Heart right ventricle (tissue), 16 donors: ENCODE data around the gene OXCT1. TPM values are rescaled to one million over a fixed set of nuclear protein-coding genes. Genes with fewer than 3 reads are reported as not detected.

Experiments
- ATAC-seq, 8 donors: fragments of 200-7000 bp; cut with Tn5 transposase; one replicate each; pipeline ENCODE4 v1.9.1; 2020; ENCODE audit warnings: mild to moderate bottlenecking in 8 of 8, moderate library complexity in 8 of 8, moderate number of reproducible peaks in 1 of 8
- DNase-seq, 2 donors: peaks; one replicate each; pipeline ENCODE4 v3.0.0-alpha.2; 2020
- H3K27ac ChIP-seq, 10 donors: fragments of 200-600 bp; sonication (generic) in 2 of 10; one replicate each; pipeline versions ENCODE4 v1.5.0 to v1.8.0; 2020 to 2022; ENCODE audit warnings: mild to moderate bottlenecking in 3 of 10
- H3K27me3 ChIP-seq, 7 donors: fragments of 200-600 bp; one replicate each; pipeline ENCODE4 v1.8.0; 2021 to 2022; ENCODE audit warnings: mild to moderate bottlenecking in 2 of 7
- H3K36me3 ChIP-seq, 9 donors: fragments of 200-600 bp; sonication (generic) in 1 of 9; one replicate each; pipeline versions ENCODE4 v1.5.0 to v1.8.0; 2020 to 2022; ENCODE audit warnings: mild to moderate bottlenecking in 2 of 9
- H3K4me1 ChIP-seq, 9 donors: fragments of 200-600 bp; sonication (generic) in 1 of 9; one replicate each; pipeline versions ENCODE4 v1.5.0 to v1.8.0; 2020 to 2022; ENCODE audit warnings: mild to moderate bottlenecking in 4 of 9
- H3K4me3 ChIP-seq, 10 donors: fragments of 200-600 bp; sonication (generic) in 2 of 10; one replicate each; pipeline versions ENCODE4 v1.5.0 to v1.8.0; 2020 to 2022; ENCODE audit warnings: mild to moderate bottlenecking in 7 of 10, moderate library complexity in 2 of 10
- H3K9me3 ChIP-seq, 11 donors: fragments of 200-600 bp in 10 of 11; sonication (generic) in 2 of 11; one replicate each; pipeline versions ENCODE4 v1.5.0 to v1.8.0; 2013 to 2022; ENCODE audit warnings: mild to moderate bottlenecking in 2 of 11, control low read depth in 1 of 11, moderate library complexity in 1 of 11
- WGBS, 2 donors: extraction: QIAGEN DNeasy Blood & Tissue Kit; methylation state at CpG; one replicate each; pipeline ENCODE4 v1.1.7; 2013; ENCODE audit warnings: inconsistent platforms in 1 of 2; 5-methylcytosine and 5-hydroxymethylcytosine counted together
- intact Hi-C, 10 donors: fragments of 100-400 bp; cut with DNase I; formaldehyde crosslinking; loops; one replicate each; pipeline versions ENCODE4 v1.11.1 to v1.14.2; 2022
- polyA plus RNA-seq, 2 donors: library from polyadenylated mRNA; stranded (reverse); fragments of 200-250 nt; gene quantifications; one replicate each; pipeline ENCODE4 v1.2.3, GENCODE V29; 2013
- total RNA-seq, 10 donors: library from RNA; stranded (reverse); fragmentation: NEBNext Ultra II Directional in 3 of 10; extraction: Animal tissue kit (Norgen Biotek cat#: 25700) in 3 of 10; gene quantifications; one replicate each; pipeline versions ENCODE4 v1.2.1 to v1.2.4, GENCODE V29; 2021 to 2023
- TF ChIP-seq, protein P1 (sequence below), 9 donors: fragments of 200-600 bp; sonication (generic) in 2 of 9; IDR thresholded peaks; one replicate each; pipeline versions ENCODE4 v1.5.0 to v1.8.0; 2021 to 2022; ENCODE audit warnings: antibody characterized with exemption in 9 of 9, mild to moderate bottlenecking in 5 of 9, moderate library complexity in 1 of 9
- donor health status: Arrhythmogenic right ventricular cardiomyopathy.
- donor health status: ischemic (EF 13 %, LVEDD 7.1; RV severe dilation, severe dysfunction).
- donor health status: healthy with polysubstance abuse.
- donor health status: DM: no; HTN: yes; CAD: no.
- donor health status: DM: no; HTN: no; CAD: no.
- donor health status: ischemic (EF 25% LVEDD 6.9; RV normal size, moderate dysfunction).
- donor health status: ischemic (EF 25% LVEDD 5.7; RV mildly dilated, moderate dysfunction).
- donor health status: healthy.
- donor health status: DM: yes; HTN: yes; CAD: no.
- donor health status: Ischemic cardiomyopathy.
- donor health status: ischemic (EF 35%, LVEDD 5.7; RV mildly dilated, moderate dysfunction).
- donor health status: nonischemic (EF 11% LVEDD 7.7; RV severe dilation, severe dysfunction).
- donor health status: DM: yes; HTN: yes; CAD: no.
- donor health status: PGD.
- donor health status: ischemic (EF 29% LVEDD 5.4; RV normal size, mild dysfunction).
- donor health status: nonischemic (EF 23%, LVEDD 6.1; RV moderate dilation, normal function).

OXCT1 gene
- total and polyA plus RNA-seq, 12 donors = 22.2 to 340 (median 234) TPM

DNA sequence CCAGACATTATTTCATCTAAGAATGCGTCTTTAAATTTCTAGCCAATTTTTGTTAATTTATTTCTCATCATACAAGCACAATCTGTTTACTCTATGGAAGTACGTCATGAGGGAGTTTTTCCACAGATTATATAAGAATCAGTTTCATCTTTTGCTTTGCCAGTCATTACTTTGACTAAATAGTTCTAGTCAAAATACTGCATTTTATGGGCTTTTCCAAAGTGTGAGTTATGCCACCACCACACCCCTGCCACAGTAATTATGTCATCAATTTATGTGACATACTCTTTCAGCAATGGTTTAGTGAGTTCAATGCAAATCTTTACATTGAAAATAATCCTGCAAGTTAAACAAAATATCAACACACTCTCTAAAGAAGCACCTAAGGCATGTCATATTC is 35.9 kb upstream of the OXCT1 start:
- ATAC-seq = no peak
- Histone ChIP-seq H3K27ac (peak overlapping the region in 2 of 10 donors; percentile 6 to 89), H3K36me3 (peaks cover 0 to 52% (median 15%) of the 10 kb centered on the region in 9 donors), H3K4me1 (peaks cover 0 to 65% (median 40%) of the 10 kb centered on the region in 9 donors), H3K27me3 (no peaks in the 10 kb centered on the region), H3K9me3 (no peaks in the 10 kb centered on the region), H3K4me3 (no peak overlapping the region)
- no peak for DNase-seq
- intact Hi-C loops = loop anchor here in 4 of 10 donors (5.0 to 10.0 kb wide), 3 partner anchors 34 to 1219 kb away; partner anchors contain the start of genes OXCT1 (in 2 of the 4) and ZNF131 (in 1 of the 4)
- 81 to 93% methylated on average over 2 of the region's 2 CpGs for WGBS, 2 donors
- TF ChIP-seq, protein P1, sequence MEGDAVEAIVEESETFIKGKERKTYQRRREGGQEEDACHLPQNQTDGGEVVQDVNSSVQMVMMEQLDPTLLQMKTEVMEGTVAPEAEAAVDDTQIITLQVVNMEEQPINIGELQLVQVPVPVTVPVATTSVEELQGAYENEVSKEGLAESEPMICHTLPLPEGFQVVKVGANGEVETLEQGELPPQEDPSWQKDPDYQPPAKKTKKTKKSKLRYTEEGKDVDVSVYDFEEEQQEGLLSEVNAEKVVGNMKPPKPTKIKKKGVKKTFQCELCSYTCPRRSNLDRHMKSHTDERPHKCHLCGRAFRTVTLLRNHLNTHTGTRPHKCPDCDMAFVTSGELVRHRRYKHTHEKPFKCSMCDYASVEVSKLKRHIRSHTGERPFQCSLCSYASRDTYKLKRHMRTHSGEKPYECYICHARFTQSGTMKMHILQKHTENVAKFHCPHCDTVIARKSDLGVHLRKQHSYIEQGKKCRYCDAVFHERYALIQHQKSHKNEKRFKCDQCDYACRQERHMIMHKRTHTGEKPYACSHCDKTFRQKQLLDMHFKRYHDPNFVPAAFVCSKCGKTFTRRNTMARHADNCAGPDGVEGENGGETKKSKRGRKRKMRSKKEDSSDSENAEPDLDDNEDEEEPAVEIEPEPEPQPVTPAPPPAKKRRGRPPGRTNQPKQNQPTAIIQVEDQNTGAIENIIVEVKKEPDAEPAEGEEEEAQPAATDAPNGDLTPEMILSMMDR (IDR thresholded peaks at IDR 0.05) = no peak

DNA sequence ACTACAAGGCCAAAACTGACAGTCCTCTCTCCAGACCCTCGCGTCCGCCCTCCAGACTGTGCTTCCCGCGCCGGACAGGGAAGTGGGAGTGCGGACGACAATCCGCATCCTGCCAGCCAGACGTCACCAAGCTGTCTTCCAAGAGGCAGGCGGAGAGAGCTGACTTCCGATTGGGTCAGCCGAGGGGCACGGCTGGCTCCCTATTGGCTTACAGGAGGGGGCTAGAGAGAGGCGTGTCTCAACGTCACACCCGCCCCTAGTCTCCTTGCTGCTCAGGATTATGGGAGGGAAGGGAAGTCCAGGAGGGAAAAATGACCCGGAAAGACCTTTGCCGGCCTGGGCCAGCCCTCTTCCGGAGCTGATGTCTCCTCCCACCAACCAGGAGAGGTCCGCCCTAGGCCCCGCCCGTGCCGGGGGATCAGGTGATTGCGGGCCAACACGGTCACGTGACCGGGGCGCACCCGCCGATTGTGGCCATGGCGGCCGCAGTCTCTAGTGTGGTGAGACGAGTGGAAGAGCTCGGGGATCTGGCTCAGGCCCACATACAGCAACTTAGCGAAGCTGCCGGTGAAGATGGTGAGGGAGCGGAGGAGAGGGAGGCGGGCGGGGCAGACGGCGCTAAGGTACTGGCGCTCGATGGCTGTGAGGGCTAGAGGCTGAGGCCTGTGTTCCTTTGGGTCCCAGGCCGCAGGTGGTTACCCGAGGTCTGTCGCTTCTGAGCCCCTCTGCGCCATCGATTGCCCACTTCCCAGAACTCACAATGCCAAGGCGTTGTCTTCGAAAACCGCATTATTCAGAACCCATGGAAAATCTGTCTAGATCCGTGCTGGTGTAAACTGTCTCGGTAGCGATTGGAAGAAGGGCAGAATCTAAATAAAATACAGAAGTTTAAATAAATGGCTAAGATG is 33.9 kb upstream of the OXCT1 start, which contains the start of gene RIMOC1:
RIMOC1 (plus strand) TSS at position 453 of the 908 bp plus-strand sequence; CDS start at position 477, 24 bp downstream.
- TF ChIP-seq, protein P1 (IDR thresholded peaks at IDR 0.05) = no peak
- Histone ChIP-seq H3K4me1 (peaks cover 0 to 49% (median 37%) of the 10 kb centered on the region in 9 donors), H3K27ac (peak within 1 kb of the TSS; percentile 51 to 92 (median 87)), H3K27me3 (peaks cover 0 to 4% (median 0%) of the 10 kb centered on the region in 7 donors), H3K9me3 (no peaks in the 10 kb centered on the region), H3K36me3 (peaks cover 0 to 32% (median 6%) of the 10 kb centered on the region in 9 donors), H3K4me3 (peak within 1 kb of the TSS; percentile 34 to 93 (median 70))
- WGBS, 2 donors = 0% methylated on average over 55 of the region's 55 CpGs
- DNase-seq = peak; percentile 98 to 99
- ATAC-seq = peak; percentile 98 to 100 (median 99)
- intact Hi-C loops = loop anchor here in 7 of 10 donors (1.0 to 10.0 kb wide), 6 partner anchors 21 to 1221 kb away; partner anchors contain the start of genes FBXO4 (in 3 of the 7), OXCT1 (in 1 of the 7) and ZNF131 (in 1 of the 7)

DNA sequence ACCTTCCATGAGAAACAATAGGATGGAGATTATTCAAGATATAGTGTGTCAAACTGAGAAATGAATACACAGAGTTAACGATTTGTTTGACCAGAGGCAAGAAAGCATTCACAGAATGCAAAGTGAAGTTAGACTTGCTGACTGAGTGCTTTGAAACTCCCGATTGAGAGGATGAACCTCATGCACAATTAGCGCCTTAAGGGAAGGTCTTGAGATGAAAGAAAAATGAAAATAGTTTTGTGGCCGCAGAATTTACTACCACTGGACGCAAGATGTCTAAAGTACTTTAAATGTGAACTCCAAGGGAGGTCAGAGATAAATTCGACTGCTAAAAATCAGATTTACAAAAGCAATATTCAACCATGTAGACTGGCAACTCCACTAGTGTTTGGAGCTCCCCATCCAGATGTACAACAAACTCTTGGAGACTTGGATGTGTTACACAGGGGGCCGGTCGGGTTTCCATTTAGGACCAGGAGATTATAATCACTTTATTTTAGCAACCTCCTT is 33.2 kb upstream of the OXCT1 start:
- Histone ChIP-seq H3K4me1 (peaks cover 0 to 43% (median 33%) of the 10 kb centered on the region in 9 donors), H3K4me3 (peak overlapping the region; percentile 8 to 93 (median 69)), H3K9me3 (no peaks in the 10 kb centered on the region), H3K27me3 (peaks cover 0 to 4% (median 0%) of the 10 kb centered on the region in 7 donors), H3K36me3 (peaks cover 0 to 25% (median 0%) of the 10 kb centered on the region in 9 donors), H3K27ac (peak overlapping the region; percentile 51 to 92 (median 86))
- no peak for DNase-seq
- WGBS, 2 donors = 46 to 47% methylated on average over 8 of the region's 8 CpGs
- TF ChIP-seq, protein P1 (IDR thresholded peaks at IDR 0.05) = no peak
- ATAC-seq = no peak
- intact Hi-C loops = loop anchor here in 4 of 10 donors (2.0 to 10.0 kb wide), 3 partner anchors 33 to 1221 kb away; partner anchors contain the start of genes OXCT1 (in 1 of the 4) and ZNF131 (in 1 of the 4)

DNA sequence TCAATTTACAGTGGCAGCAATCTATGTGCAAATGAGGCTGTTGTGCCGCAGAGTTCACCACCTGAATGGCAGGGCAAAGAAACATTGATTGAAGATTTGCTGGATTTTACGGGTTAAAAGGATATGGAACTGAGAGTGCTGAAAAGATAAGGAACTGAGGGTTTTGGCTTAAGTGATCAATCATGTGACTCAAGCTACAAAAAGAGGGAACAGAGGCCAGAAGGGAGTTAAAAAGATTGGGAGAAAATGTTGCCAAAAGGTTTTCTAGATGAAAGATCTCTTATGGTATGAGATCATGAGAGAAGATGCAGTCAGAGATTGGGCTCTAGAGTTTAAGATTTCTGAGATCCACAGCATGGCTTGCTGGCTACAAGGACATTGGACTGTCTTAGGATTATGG is 26.0 kb upstream of the OXCT1 start:
- 37 to 43% methylated on average over 2 of the region's 2 CpGs for WGBS, 2 donors
- Histone ChIP-seq H3K27ac (no peak overlapping the region), H3K4me3 (no peak overlapping the region), H3K27me3 (peaks cover 0 to 32% (median 8%) of the 10 kb centered on the region in 7 donors), H3K36me3 (no peaks in the 10 kb centered on the region), H3K9me3 (no peaks in the 10 kb centered on the region), H3K4me1 (peaks cover 0 to 4% (median 0%) of the 10 kb centered on the region in 9 donors)
- TF ChIP-seq, protein P1 (IDR thresholded peaks at IDR 0.05) = no peak
- DNase-seq = no peak
- ATAC-seq = no peak
- intact Hi-C loops = no loop called here
